Gastrocnemius medialis (tissue), 4 donors: ENCODE measurements around the gene STIM1. TPM values are rescaled to one million over a fixed set of nuclear protein-coding genes. Genes with fewer than 3 reads are reported as not detected.

ENCODE experiments used
- ATAC-seq, 2 donors: fragments of 150-250 bp; one replicate each; pipeline ENCODE4 v1.9.1; 2016
- DNase-seq, 2 donors: peaks; one replicate each; pipeline ENCODE4 v3.0.0-alpha.2; 2019
- H3K27ac ChIP-seq, 4 donors: fragments of 200-600 bp; sonication (generic); 1 replicate in 1 of 4; 2 replicates in 3 of 4; pipeline ENCODE4 v1.5.1; 2016 to 2018; ENCODE audit warnings: mild to moderate bottlenecking in 2 of 4, moderate library complexity in 1 of 4
- H3K27me3 ChIP-seq, 3 donors: fragments of 200-600 bp; sonication (generic) in 2 of 3; 1 replicate in 1 of 3; 2 replicates in 2 of 3; pipeline versions ENCODE4 v1.5.1 to v1.6.0; 2016 to 2019; ENCODE audit warnings: mild to moderate bottlenecking in 1 of 3, moderate library complexity in 1 of 3
- H3K36me3 ChIP-seq, 2 donors: fragments of 200-600 bp; sonication (generic) in 1 of 2; one replicate each; pipeline ENCODE4 v1.5.1; 2017 to 2018
- H3K4me1 ChIP-seq, 2 donors: fragments of 200-600 bp; sonication (generic) in 1 of 2; one replicate each; pipeline ENCODE4 v1.5.1; 2016 to 2017; ENCODE audit warnings: mild to moderate bottlenecking in 2 of 2
- H3K4me3 ChIP-seq, 4 donors: fragments of 200-600 bp; sonication (generic) in 3 of 4; 1 replicate in 1 of 4; 2 replicates in 3 of 4; pipeline ENCODE4 v1.5.1; 2016 to 2019; ENCODE audit warnings: mild to moderate bottlenecking in 2 of 4
- H3K9me3 ChIP-seq, 3 donors: fragments of 200-600 bp; sonication (generic) in 2 of 3; 1 replicate in 1 of 3; 2 replicates in 2 of 3; pipeline ENCODE4 v1.5.1; 2016 to 2019
- CTCF ChIP-seq, 5 experiments: fragments of 450-650 bp in 3 of 5; fragments of 200-600 bp in 2 of 5; sonication (generic) in 2 of 5; IDR thresholded peaks in 4 of 5; conservative IDR thresholded peaks in 1 of 5; 1 replicate in 4 of 5; 2 replicates in 1 of 5; pipeline ENCODE4 v1.5.1; 2016 to 2019; ENCODE audit warnings: antibody characterized with exemption in 5 of 5, mild to moderate bottlenecking in 3 of 5, moderate library complexity in 3 of 5
- POLR2A ChIP-seq, 2 donors: fragments of 450-650 bp; IDR thresholded peaks; one replicate each; pipeline ENCODE4 v1.6.1; 2017; ENCODE audit warnings: antibody characterized with exemption in 2 of 2, mild to moderate bottlenecking in 2 of 2, moderate library complexity in 2 of 2
- in situ Hi-C, 4 donors: fragments of 200-750 bp; cut with MboI; loops; one replicate each; pipeline versions ENCODE4 v1.15.0 to v1.8.0; 2017; ENCODE audit warnings: low sequenced_read_pairs in 4 of 4
- intact Hi-C: fragments of 100-400 bp; cut with DNase I; formaldehyde crosslinking; loops from one replicate; pipeline ENCODE4 v1.15.1; 2023; ENCODE audit warnings: low total_unique reads
- total RNA-seq, 4 donors: library from RNA; depleted of rRNA; stranded (reverse); fragments of >200 nt; gene quantifications; one replicate each; pipeline versions ENCODE4 v1.1.0 to v1.2.3, GENCODE V29; 2016

The STIM1 gene
- total RNA-seq, 4 donors from 2014 or later = 45.9 to 132 (median 87.3) TPM

DNA sequence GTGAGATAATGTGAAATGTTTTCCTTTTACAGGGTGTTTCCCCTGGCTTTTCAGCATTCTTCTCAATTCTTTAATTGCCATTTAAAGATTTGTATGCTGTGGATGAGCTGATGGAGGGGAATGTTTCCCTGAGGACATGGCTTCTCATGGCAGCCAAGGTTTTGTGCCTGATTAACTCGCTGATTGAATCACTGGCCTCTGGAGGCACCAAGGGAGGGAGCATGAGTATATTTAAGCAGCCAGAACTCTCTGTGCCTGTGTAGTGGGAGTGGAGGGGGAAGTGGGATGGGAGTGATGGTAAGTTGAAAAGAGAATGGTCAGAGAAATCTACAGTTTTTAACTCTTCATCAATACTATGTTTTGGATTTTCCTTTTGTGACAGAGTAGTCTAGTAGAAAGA is 88.7 kb downstream of the STIM1 start:
- no peaks in the 10 kb centered on the region for H3K27me3 ChIP-seq
- no peak overlapping the region for H3K4me3 ChIP-seq
- TF ChIP-seq POLR2A (IDR thresholded peaks at IDR 0.05) = no peak
- TF ChIP-seq CTCF (IDR thresholded peaks at IDR 0.05 in 4 of 5, conservative IDR thresholded peaks at IDR 0.05 in 1 of 5) = peak in 1 of 5 experiments; percentile 7
- intact Hi-C loops = no loop called here
- ATAC-seq (peak in 1 of 2 donors; percentile 33), DNase-seq (peak; percentile 39 to 62)
- in situ Hi-C loops = no loop called here
- H3K36me3 ChIP-seq = no peaks in the 10 kb centered on the region
- H3K4me1 ChIP-seq = peaks cover 89 to 93% of the 10 kb centered on the region in 2 donors
- H3K9me3 ChIP-seq = no peaks in the 10 kb centered on the region
- H3K27ac ChIP-seq = peak overlapping the region; percentile 60 to 92 (median 84)

- peak overlapping the region; percentile 81 to 92 (median 84) for H3K27ac ChIP-seq
- in situ Hi-C loops = no loop called here
- no peak for TF ChIP-seq POLR2A (IDR thresholded peaks at IDR 0.05)
- no peak for TF ChIP-seq CTCF (IDR thresholded peaks at IDR 0.05 in 4 of 5, conservative IDR thresholded peaks at IDR 0.05 in 1 of 5)
- ATAC-seq = peak; percentile 30 to 35
- no peaks in the 10 kb centered on the region for H3K36me3 ChIP-seq
- H3K4me1 ChIP-seq = peaks cover 91 to 95% of the 10 kb centered on the region in 2 donors
- no peaks in the 10 kb centered on the region for H3K9me3 ChIP-seq
- intact Hi-C loops = loop anchor here (5.0 kb wide), 2 partner anchors 89 to 96 kb away; partner anchors contain the start of gene STIM1
- no peak overlapping the region for H3K4me3 ChIP-seq
- no peak for DNase-seq
- H3K27me3 ChIP-seq = no peaks in the 10 kb centered on the region
These were observed 91.1 kb downstream of the STIM1 start for GRCh38 chr11:3946455-3947017.

GRCh38 chr11:3947061-3947460 is 91.6 kb downstream of the STIM1 start:
- peaks cover 91 to 94% of the 10 kb centered on the region in 2 donors for H3K4me1 ChIP-seq
- DNase-seq (peak; percentile 40 to 54), ATAC-seq (peak; percentile 26 to 56)
- H3K36me3 ChIP-seq = no peaks in the 10 kb centered on the region
- peak overlapping the region; percentile 81 to 92 (median 84) for H3K27ac ChIP-seq
- peak overlapping the region in 1 of 4 donors; percentile 4 for H3K4me3 ChIP-seq
- intact Hi-C loops = loop anchor here (5.0 kb wide), 2 partner anchors 90 to 95 kb away; partner anchors contain the start of gene STIM1
- no peak for TF ChIP-seq POLR2A (IDR thresholded peaks at IDR 0.05)
- no peak for TF ChIP-seq CTCF (IDR thresholded peaks at IDR 0.05 in 4 of 5, conservative IDR thresholded peaks at IDR 0.05 in 1 of 5)
- H3K27me3 ChIP-seq = no peaks in the 10 kb centered on the region
- no peaks in the 10 kb centered on the region for H3K9me3 ChIP-seq
- in situ Hi-C loops = no loop called here

DNA sequence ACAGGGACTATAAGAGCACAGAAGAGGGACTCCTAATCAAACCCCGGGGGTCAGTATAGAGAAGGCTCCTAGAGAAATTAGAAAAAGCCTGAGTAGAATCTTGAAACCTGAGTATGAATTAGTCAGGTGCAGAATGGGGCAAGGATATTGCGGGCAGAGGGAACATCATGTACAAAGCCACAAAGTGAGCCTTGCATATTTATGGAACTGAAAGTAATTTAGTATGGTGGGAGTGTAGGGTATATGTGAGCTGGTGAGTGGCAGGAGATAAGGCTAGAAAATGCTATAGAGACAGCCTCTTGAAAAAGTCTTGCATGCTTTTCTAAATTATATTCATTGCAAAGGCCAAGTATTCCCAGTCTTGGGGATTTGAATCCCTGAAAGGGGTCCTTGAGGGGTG is 93.7 kb downstream of the STIM1 start:
- Histone ChIP-seq H3K4me3 (peak overlapping the region in 2 of 4 donors; percentile 4 to 7), H3K36me3 (no peaks in the 10 kb centered on the region), H3K9me3 (no peaks in the 10 kb centered on the region), H3K27ac (peak overlapping the region; percentile 81 to 92 (median 84)), H3K4me1 (peaks cover 79 to 89% of the 10 kb centered on the region in 2 donors), H3K27me3 (no peaks in the 10 kb centered on the region)
- TF ChIP-seq POLR2A (IDR thresholded peaks at IDR 0.05) = no peak
- TF ChIP-seq CTCF (IDR thresholded peaks at IDR 0.05 in 4 of 5, conservative IDR thresholded peaks at IDR 0.05 in 1 of 5) = no peak
- DNase-seq (peak; percentile 43 to 59), ATAC-seq (peak; percentile 78 to 86)
- in situ Hi-C loops (no loop called here), intact Hi-C loops (loop anchor here (2.0 to 5.0 kb wide), 3 partner anchors 44 to 93 kb away; partner anchors contain the start of gene STIM1)
